SK-N-SH (cell line): ENCODE data around the gene TENT4A. TPM values are rescaled to one million over a fixed set of nuclear protein-coding genes. Genes with fewer than 3 reads are reported as not detected.
A peak's percentile ranks its signal among the peaks of the same experiment; 100 is the strongest.

Experiments
- CTCF ChIA-PET: fragments of 300-600, 350-600 bp; formaldehyde crosslinking; extraction: SDS; loops from one replicate; lab custom pipeline; 2021; lab: Yijun Ruan, JAX
- POLR2A ChIA-PET: fragments of 350-600 bp; sonication (Branson Sonifier 250); formaldehyde crosslinking; extraction: SDS; loops from one replicate; lab custom pipeline; 2020; ENCODE audit warnings: antibody characterized with exemption, inconsistent platforms; lab: Yijun Ruan, JAX
- DNase-seq: peaks from one replicate; pipeline ENCODE4 v3.0.0; 2012
- H2AFZ ChIP-seq: fragments of 200-600 bp; sonication (generic); 2 replicates; pipeline ENCODE4 v1.8.1; 2016; ENCODE audit warnings: antibody characterized with exemption, mild to moderate bottlenecking, low read depth
- H3F3A ChIP-seq: fragments of 200-600 bp; sonication (generic); replicated peaks from 2 replicates; pipeline ENCODE3; 2016; ENCODE audit warnings: antibody characterized with exemption, mild to moderate bottlenecking; ENCODE audit not compliant: insufficient read depth
- H3K27ac ChIP-seq, 2 experiments: fragments of 200-500 bp in 1 of 2; fragments of 200-600 bp in 1 of 2; sonication (Bioruptor generic) in 1 of 2; sonication (generic), shearing (Covaris generic) in 1 of 2; 2 replicates each; pipeline versions ENCODE4 v1.5.1 to v1.6.1; 2014 to 2016; ENCODE audit warnings: low read depth in 2 of 2, inconsistent platforms in 1 of 2, low read length in 1 of 2, mild to moderate bottlenecking in 1 of 2, mixed read lengths in 1 of 2
- H3K27me3 ChIP-seq: fragments of 200-600 bp; sonication (generic), shearing (Covaris generic); 2 replicates; pipeline ENCODE4 v1.6.1; 2016; ENCODE audit warnings: mixed run types; ENCODE audit not compliant: insufficient read depth
- H3K36me3 ChIP-seq, 2 experiments: fragments of 200-500 bp in 1 of 2; fragments of 200-600 bp in 1 of 2; sonication (Bioruptor generic) in 1 of 2; sonication (generic) in 1 of 2; replicated peaks in 1 of 2; 2 replicates each; pipeline versions ENCODE3 to v1.5.1; 2014 to 2016; ENCODE audit warnings: low read length in 1 of 2, mild to moderate bottlenecking in 1 of 2; ENCODE audit not compliant: insufficient read depth in 2 of 2, control insufficient read depth in 1 of 2
- H3K4me1 ChIP-seq, 2 experiments: fragments of 200-500 bp in 1 of 2; fragments of 200-600 bp in 1 of 2; sonication (Bioruptor generic) in 1 of 2; sonication (generic), shearing (Covaris generic) in 1 of 2; 2 replicates each; pipeline versions ENCODE4 v1.5.1 to v1.6.1; 2014 to 2016; ENCODE audit warnings: low read depth in 1 of 2, low read length in 1 of 2, mixed run types in 1 of 2; ENCODE audit not compliant: insufficient read depth in 2 of 2, control insufficient read depth in 1 of 2
- H3K4me2 ChIP-seq: fragments of 200-600 bp; sonication (generic), shearing (Covaris generic); 2 replicates; pipeline ENCODE4 v1.6.1; 2017; ENCODE audit warnings: mixed run types
- H3K4me3 ChIP-seq, 2 experiments: fragments of 200-500 bp in 1 of 2; fragments of 200-600 bp in 1 of 2; sonication (Bioruptor generic) in 1 of 2; sonication (generic), shearing (Covaris generic) in 1 of 2; 2 replicates each; pipeline versions ENCODE4 v1.5.1 to v1.8.1; 2014 to 2016; ENCODE audit warnings: low read depth in 2 of 2, inconsistent platforms in 1 of 2, low read length in 1 of 2, mild to moderate bottlenecking in 1 of 2, mixed read lengths in 1 of 2, moderate library complexity in 1 of 2
- H3K79me2 ChIP-seq: fragments of 200-600 bp; sonication (generic); 2 replicates; pipeline ENCODE4 v1.8.1; 2017; ENCODE audit warnings: mild to moderate bottlenecking; ENCODE audit not compliant: insufficient read depth
- H3K9ac ChIP-seq: fragments of 200-600 bp; sonication (generic); 2 replicates; pipeline ENCODE4 v1.6.1; 2017; ENCODE audit warnings: mixed run types
- H3K9me2 ChIP-seq: fragments of 200-600 bp; sonication (generic); 2 replicates; pipeline ENCODE4 v1.6.1; 2017; ENCODE audit warnings: mixed run types
- H3K9me3 ChIP-seq: fragments of 200-600 bp; sonication (generic); 2 replicates; pipeline ENCODE4 v1.6.1; 2017; ENCODE audit warnings: mixed run types, mild to moderate bottlenecking, moderate library complexity
- H4K20me1 ChIP-seq: fragments of 200-600 bp; sonication (generic); 2 replicates; pipeline ENCODE4 v1.6.1; 2017; ENCODE audit warnings: mild to moderate bottlenecking, mixed run types; ENCODE audit not compliant: insufficient read depth
- CTCF ChIP-seq: fragments of 200-600 bp; sonication (generic); IDR thresholded peaks from 2 replicates; pipeline ENCODE4 v1.6.1; 2017; ENCODE audit warnings: antibody characterized with exemption, mild to moderate bottlenecking, moderate library complexity
- ELF1 ChIP-seq: IDR thresholded peaks from 2 replicates; pipeline ENCODE4 v1.4.0; 2012
- EP300 ChIP-seq, 2 experiments: IDR thresholded peaks; 2 replicates each; pipeline versions ENCODE4 v1.4.0 to v1.6.1; 2012; ENCODE audit warnings: borderline replicate concordance in 1 of 2, low read depth in 1 of 2, low read length in 1 of 2
- EZH2phosphoT487 ChIP-seq: fragments of 200-600 bp; sonication (generic); IDR thresholded peaks from 2 replicates; pipeline ENCODE4 v1.6.1; 2017; ENCODE audit warnings: low read depth, mixed run types, mild to moderate bottlenecking, antibody characterized with exemption, moderate library complexity, borderline replicate concordance
- GATA2 ChIP-seq: sonication (generic); formaldehyde crosslinking; IDR thresholded peaks from 2 replicates; pipeline ENCODE4 v1.5.0; 2020; ENCODE audit warnings: mild to moderate bottlenecking, missing genetic modification reagents
- MEF2A ChIP-seq: IDR thresholded peaks from 2 replicates; pipeline ENCODE4 v1.4.0; 2012; ENCODE audit warnings: low read depth, borderline replicate concordance
- MXI1 ChIP-seq: IDR thresholded peaks from 2 replicates; pipeline ENCODE4 v1.6.1; 2012; ENCODE audit warnings: mild to moderate bottlenecking, low read depth, low read length, improper control_type of control experiment
- NFIC ChIP-seq: IDR thresholded peaks from 2 replicates; pipeline ENCODE4 v1.4.0; 2012; ENCODE audit warnings: borderline replicate concordance
- RAD21 ChIP-seq: IDR thresholded peaks from 2 replicates; pipeline ENCODE4 v1.6.1; 2012; ENCODE audit warnings: mild to moderate bottlenecking, low read length
- RXRA ChIP-seq: IDR thresholded peaks from 2 replicates; pipeline ENCODE4 v1.4.0; 2012; ENCODE audit warnings: low read depth, mild to moderate bottlenecking, borderline replicate concordance
- SMC3 ChIP-seq: IDR thresholded peaks from 2 replicates; pipeline ENCODE4 v1.6.1; 2012; ENCODE audit warnings: low read depth, low read length, improper control_type of control experiment
- TCF12 ChIP-seq: IDR thresholded peaks from 2 replicates; pipeline ENCODE4 v1.4.0; 2012
- TEAD4 ChIP-seq: IDR thresholded peaks from 2 replicates; pipeline ENCODE4 v1.4.0; 2012; ENCODE audit warnings: mild to moderate bottlenecking, borderline replicate concordance; ENCODE audit not compliant: insufficient read depth
- YY1 ChIP-seq: IDR thresholded peaks from 2 replicates; pipeline ENCODE4 v1.4.0; 2012; ENCODE audit warnings: low read depth, mild to moderate bottlenecking
- ZBTB33 ChIP-seq: IDR thresholded peaks from 2 replicates; pipeline ENCODE4 v1.4.0; 2012; ENCODE audit warnings: low read depth, borderline replicate concordance
- WGBS: methylation state at CpG from one replicate; pipeline ENCODE4 v1.1.6; 2017; ENCODE audit warnings: low lambda C conversion rate; 5-methylcytosine and 5-hydroxymethylcytosine counted together
- polyA plus RNA-seq, 3 experiments: library from polyadenylated mRNA; depleted of rRNA; stranded (reverse); fragments of >200 nt; gene quantifications; 2 replicates each; pipeline ENCODE4 v1.2.3, GENCODE V29; 2012
- TF ChIP-seq, protein P1 (sequence below): IDR thresholded peaks from 2 replicates; pipeline ENCODE4 v1.6.1; 2012; ENCODE audit warnings: mild to moderate bottlenecking, low read depth, low read length, moderate library complexity

The TENT4A gene
- polyA plus RNA-seq, 1 of the 3 experiments (the other 2 are of a cell fraction): 6.0 TPM

GRCh38 chr5:6708814-6709213 is 4.4 kb upstream of the TENT4A start (continued):
- no peak for TF ChIP-seq CTCF
- no peak for TF ChIP-seq RAD21
- TF ChIP-seq RXRA: no peak

DNA sequence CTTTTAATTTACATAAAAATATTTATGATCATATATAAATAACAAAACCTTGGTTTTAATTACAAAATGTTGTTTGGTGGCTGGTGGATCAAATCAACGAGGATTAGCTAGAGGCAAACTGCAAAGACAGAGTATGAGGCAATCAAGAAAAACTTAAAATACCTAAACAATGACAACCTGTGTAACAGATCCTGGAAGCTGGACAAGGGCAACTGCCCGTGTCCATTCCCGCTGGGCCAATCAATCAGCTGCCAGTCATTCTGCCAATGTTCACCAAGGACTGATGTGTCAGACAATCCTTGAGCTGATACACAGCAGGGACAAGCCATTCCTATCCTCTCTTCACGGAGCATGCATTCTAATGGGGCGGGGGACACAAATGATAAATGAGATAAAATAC is 3.2 kb upstream of the TENT4A start:
- H3K4me3 ChIP-seq: no peak overlapping the region
- peaks cover 9% of the 10 kb centered on the region for H3K79me2 ChIP-seq
- H4K20me1 ChIP-seq: peaks cover 6% of the 10 kb centered on the region
- no peak overlapping the region for H3K9ac ChIP-seq
- no peaks in the 10 kb centered on the region for H3K9me2 ChIP-seq
- H3F3A ChIP-seq: peaks cover 20% of the 10 kb centered on the region
- CTCF ChIA-PET: interaction anchor here (2.0 kb wide), 1 partner anchor 35 kb away, joined by 7 read pairs; no protein-coding TSS in a partner anchor
- H3K27ac ChIP-seq: no peak overlapping the region
- no peak for DNase-seq
- H3K27me3 ChIP-seq: no peaks in the 10 kb centered on the region
- no peaks in the 10 kb centered on the region for H3K36me3 ChIP-seq
- POLR2A ChIA-PET: no interaction called here
- no peak for TF ChIP-seq YY1
- TF ChIP-seq EZH2phosphoT487: no peak
- no peak overlapping the region for H3K4me2 ChIP-seq
- H3K4me1 ChIP-seq: peaks cover 0 to 20% of the 10 kb centered on the region in 2 experiments; a peak in 2 of 4 replicates
- WGBS: 95% methylated on average over 5 of the region's 5 CpGs
- H3K9me3 ChIP-seq: no peaks in the 10 kb centered on the region
- no peak overlapping the region for H2AFZ ChIP-seq

GRCh38 chr5:6710551-6711318 is 2.5 kb upstream of the TENT4A start:
- Histone ChIP-seq H3K4me3 (no peak overlapping the region), H3K4me2 (no peak overlapping the region), H3K27ac (peak overlapping the region in 1 of 2 experiments; percentile 98; a peak in 1 of 4 replicates), H3K27me3 (no peaks in the 10 kb centered on the region), H3K9me2 (no peaks in the 10 kb centered on the region), H3F3A (peaks cover 20% of the 10 kb centered on the region), H3K4me1 (peaks cover 0 to 19% of the 10 kb centered on the region in 2 experiments; a peak in 3 of 4 replicates), H4K20me1 (peaks cover 12% of the 10 kb centered on the region), H2AFZ (no peak overlapping the region), H3K9me3 (no peaks in the 10 kb centered on the region), H3K79me2 (peaks cover 15% of the 10 kb centered on the region), H3K36me3 (no peaks in the 10 kb centered on the region), H3K9ac (no peak overlapping the region)
- no peak for DNase-seq
- no peak for TF ChIP-seq NFIC
- TF ChIP-seq ZBTB33: no peak
- no peak for TF ChIP-seq SMC3
- TF ChIP-seq TEAD4: no peak
- no peak for TF ChIP-seq TCF12
- TF ChIP-seq MEF2A: no peak
- TF ChIP-seq, protein P1, sequence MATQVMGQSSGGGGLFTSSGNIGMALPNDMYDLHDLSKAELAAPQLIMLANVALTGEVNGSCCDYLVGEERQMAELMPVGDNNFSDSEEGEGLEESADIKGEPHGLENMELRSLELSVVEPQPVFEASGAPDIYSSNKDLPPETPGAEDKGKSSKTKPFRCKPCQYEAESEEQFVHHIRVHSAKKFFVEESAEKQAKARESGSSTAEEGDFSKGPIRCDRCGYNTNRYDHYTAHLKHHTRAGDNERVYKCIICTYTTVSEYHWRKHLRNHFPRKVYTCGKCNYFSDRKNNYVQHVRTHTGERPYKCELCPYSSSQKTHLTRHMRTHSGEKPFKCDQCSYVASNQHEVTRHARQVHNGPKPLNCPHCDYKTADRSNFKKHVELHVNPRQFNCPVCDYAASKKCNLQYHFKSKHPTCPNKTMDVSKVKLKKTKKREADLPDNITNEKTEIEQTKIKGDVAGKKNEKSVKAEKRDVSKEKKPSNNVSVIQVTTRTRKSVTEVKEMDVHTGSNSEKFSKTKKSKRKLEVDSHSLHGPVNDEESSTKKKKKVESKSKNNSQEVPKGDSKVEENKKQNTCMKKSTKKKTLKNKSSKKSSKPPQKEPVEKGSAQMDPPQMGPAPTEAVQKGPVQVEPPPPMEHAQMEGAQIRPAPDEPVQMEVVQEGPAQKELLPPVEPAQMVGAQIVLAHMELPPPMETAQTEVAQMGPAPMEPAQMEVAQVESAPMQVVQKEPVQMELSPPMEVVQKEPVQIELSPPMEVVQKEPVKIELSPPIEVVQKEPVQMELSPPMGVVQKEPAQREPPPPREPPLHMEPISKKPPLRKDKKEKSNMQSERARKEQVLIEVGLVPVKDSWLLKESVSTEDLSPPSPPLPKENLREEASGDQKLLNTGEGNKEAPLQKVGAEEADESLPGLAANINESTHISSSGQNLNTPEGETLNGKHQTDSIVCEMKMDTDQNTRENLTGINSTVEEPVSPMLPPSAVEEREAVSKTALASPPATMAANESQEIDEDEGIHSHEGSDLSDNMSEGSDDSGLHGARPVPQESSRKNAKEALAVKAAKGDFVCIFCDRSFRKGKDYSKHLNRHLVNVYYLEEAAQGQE: no peak
- TF ChIP-seq GATA2 (CRISPR knock-in tag): no peak
- TF ChIP-seq ELF1: no peak
- no peak for TF ChIP-seq MXI1
- TF ChIP-seq EP300 (IDR thresholded peaks at IDR 0.05; ENCODE audit: borderline replicate concordance in 1 of 2, low read depth in 1 of 2, low read length in 1 of 2): no peak
- POLR2A ChIA-PET: no interaction called here
- CTCF ChIA-PET: interaction anchor here (2.0 kb wide), 1 partner anchor 34 kb away, joined by 7 read pairs; no protein-coding TSS in a partner anchor
- WGBS: 93% methylated on average over 13 of the region's 13 CpGs
